Activated CD4-positive, alpha-beta T cell treated with anti-CD3 and anti-CD28 coated beads, Interleukin-2, Interleukin-4, amounts not matched to agents 100 ng/mL and 50 ng/mL, durations not matched to agents 16 hours and 8 hours (primary cell): Measurements from ENCODE around the gene SLC12A4.
A peak's percentile ranks its signal among the peaks of the same experiment; 100 is the strongest.
"Not testable (repeated sequence)": the region's sequence is repeated elsewhere in the genome, so short reads cannot be mapped to it uniquely, and the experiment has no call there.

Experiments used
- DNase-seq: peaks from one replicate; pipeline ENCODE4 v3.0.0-alpha.2; 2020; ENCODE audit warnings: low spot score

SLC12A4 gene

GRCh38 chr16:67941469-67942199, 26.8 kb downstream of the SLC12A4 start:
- DNase-seq = no peak

GRCh38 chr16:67940446-67941089, 27.9 kb downstream of the SLC12A4 start:
- no peak for DNase-seq

- no peak for DNase-seq
These were observed 28.7 kb downstream of the SLC12A4 start for GRCh38 chr16:67939507-67940445.

- DNase-seq = not testable (repeated sequence)
These were observed 30.7 kb downstream of the SLC12A4 start for GRCh38 chr16:67937713-67938112.

- peak; percentile 89 for DNase-seq
These were observed 31.4 kb downstream of the SLC12A4 start for GRCh38 chr16:67936880-67937605.

GRCh38 chr16:67936124-67936879, 32.1 kb downstream of the SLC12A4 start, which contains the start of gene PSMB10:
TSS of gene PSMB10 (minus strand) at chr16:67936850. CDS start at chr16:67936749, 101 bp downstream.
- DNase-seq = peak; percentile 52

- DNase-seq = peak; percentile 97
These were observed 32.9 kb downstream of the SLC12A4 start for GRCh38 chr16:67935402-67936123.

GRCh38 chr16:67935101-67935401, 33.4 kb downstream of the SLC12A4 start:
- DNase-seq = no peak

- no peak for DNase-seq
These were observed 33.9 kb downstream of the SLC12A4 start for GRCh38 chr16:67934306-67935100.

- no peak for DNase-seq
These were observed 34.6 kb downstream of the SLC12A4 start for GRCh38 chr16:67933805-67934204.

GRCh38 chr16:67932462-67932840, 36.0 kb downstream of the SLC12A4 start:
- no peak for DNase-seq

GRCh38 chr16:67931712-67932461, 36.5 kb downstream of the SLC12A4 start, which contains the start of gene CTRL:
TSS of gene CTRL (minus strand) at chr16:67931862. CDS start at chr16:67931852, 10 bp downstream.
- DNase-seq = no peak

GRCh38 chr16:67930678-67931211, 37.7 kb downstream of the SLC12A4 start:
- no peak for DNase-seq

- DNase-seq = no peak
These were observed 38.2 kb downstream of the SLC12A4 start for GRCh38 chr16:67930191-67930590.

- DNase-seq = peak; percentile 80
These were observed 39.7 kb downstream of the SLC12A4 start for GRCh38 chr16:67928561-67929364.

- no peak for DNase-seq
These were observed 40.3 kb downstream of the SLC12A4 start for GRCh38 chr16:67928147-67928546.

GRCh38 chr16:67927131-67927941, 41.1 kb downstream of the SLC12A4 start:
- DNase-seq = no peak
